Keratinocyte (primary cell): ENCODE data around the gene AGAP1. TPM values are rescaled to one million over a fixed set of nuclear protein-coding genes. Genes with fewer than 3 reads are reported as not detected.

ENCODE experiments used
- DNase-seq: peaks from one replicate; pipeline ENCODE4 v3.0.0-alpha.2; 2011; ENCODE audit warnings: low read depth, missing footprints, low spot score
- FAIRE-seq: peaks from 2 replicates; lab custom pipeline; 2011; peaks lifted over from hg19 to GRCh38; lab: Jason Lieb, UNC
- H2AFZ ChIP-seq: 2 replicates; pipeline ENCODE4 v1.6.0; 2012; ENCODE audit warnings: low read length, control low read depth, inconsistent platforms; ENCODE audit not compliant: control insufficient read depth
- H3K27ac ChIP-seq: 2 replicates; pipeline ENCODE4 v1.5.1; 2011; ENCODE audit warnings: low read length; ENCODE audit not compliant: control insufficient read depth, insufficient read depth
- H3K27me3 ChIP-seq: 3 replicates; pipeline ENCODE4 v1.6.0; 2011; ENCODE audit warnings: low read length; ENCODE audit not compliant: control insufficient read depth, insufficient read depth; ENCODE audit errors: extremely low read depth
- H3K36me3 ChIP-seq, 2 experiments: 2 replicates in 1 of 2; 3 replicates in 1 of 2; pipeline ENCODE4 v1.5.1; 2011; ENCODE audit warnings: low read length in 2 of 2, mild to moderate bottlenecking in 1 of 2; ENCODE audit not compliant: control insufficient read depth in 2 of 2, insufficient read depth in 2 of 2; ENCODE audit errors: extremely low read depth in 1 of 2
- H3K4me1 ChIP-seq: 3 replicates; pipeline ENCODE4 v1.5.1; 2011; ENCODE audit warnings: low read length; ENCODE audit not compliant: control insufficient read depth, insufficient read depth; ENCODE audit errors: extremely low read depth
- H3K4me2 ChIP-seq: 3 replicates; pipeline ENCODE4 v1.6.0; 2011; ENCODE audit warnings: low read depth, low read length; ENCODE audit not compliant: control insufficient read depth, insufficient read depth; ENCODE audit errors: extremely low read depth
- H3K4me3 ChIP-seq, 3 experiments: fragments of 200-600 bp in 1 of 3; sonication (generic) in 1 of 3; 2 replicates in 2 of 3; 3 replicates in 1 of 3; pipeline ENCODE4 v1.5.1; 2011 to 2016; ENCODE audit warnings: low read length in 3 of 3, mild to moderate bottlenecking in 3 of 3, control low read depth in 2 of 3, inconsistent platforms in 1 of 3, low read depth in 1 of 3, mixed read lengths in 1 of 3, mixed run types in 1 of 3, moderate library complexity in 1 of 3; ENCODE audit not compliant: control insufficient read depth in 2 of 3, insufficient read depth in 2 of 3; ENCODE audit errors: extremely low read depth in 1 of 3
- H3K79me2 ChIP-seq: 2 replicates; pipeline ENCODE4 v1.6.0; 2012; ENCODE audit warnings: low read length; ENCODE audit not compliant: control insufficient read depth, insufficient read depth
- H3K9ac ChIP-seq: 3 replicates; pipeline ENCODE4 v1.6.0; 2011; ENCODE audit warnings: low read length; ENCODE audit not compliant: control insufficient read depth, insufficient read depth; ENCODE audit errors: extremely low read depth
- H3K9me1 ChIP-seq: 3 replicates; pipeline ENCODE4 v1.6.0; 2011; ENCODE audit warnings: low read length; ENCODE audit not compliant: control insufficient read depth, insufficient read depth; ENCODE audit errors: extremely low read depth
- H3K9me3 ChIP-seq: 2 replicates; pipeline ENCODE4 v1.5.1; 2012; ENCODE audit warnings: low read depth, low read length; ENCODE audit not compliant: control insufficient read depth
- H4K20me1 ChIP-seq: 3 replicates; pipeline ENCODE4 v1.6.0; 2011; ENCODE audit warnings: low read length; ENCODE audit not compliant: control insufficient read depth, insufficient read depth; ENCODE audit errors: extremely low read depth
- CTCF ChIP-seq, 3 experiments: IDR thresholded peaks in 1 of 3; conservative IDR thresholded peaks in 1 of 3; optimal IDR thresholded peaks in 1 of 3; 2 replicates in 2 of 3; 3 replicates in 1 of 3; pipeline versions ENCODE3 to v1.5.1; 2011; ENCODE audit warnings: low read length in 3 of 3, mild to moderate bottlenecking in 3 of 3, moderate library complexity in 2 of 3, control low read depth in 1 of 3, inconsistent platforms in 1 of 3; ENCODE audit not compliant: insufficient read depth in 2 of 3; ENCODE audit errors: extremely low read depth in 1 of 3
- EZH2 ChIP-seq: IDR thresholded peaks from one replicate; pipeline ENCODE4 v1.6.1; 2012; ENCODE audit warnings: inconsistent platforms, mild to moderate bottlenecking, low read length, moderate library complexity
- dilution Hi-C: fragments of 300-500 bp; cut with MboI; formaldehyde crosslinking; loops from one replicate; pipeline ENCODE4 v1.7.0; 2020; ENCODE audit warnings: low sequenced_read_pairs; ENCODE audit not compliant: extremely low pct_ligation_motif_present
- polyA plus RNA-seq, 5 experiments: library from polyadenylated mRNA; depleted of rRNA in 3 of 5; stranded (reverse) in 3 of 5; stranded (forward) in 1 of 5; unstranded in 1 of 5; fragments of >200 nt; gene quantifications; 1 replicate in 1 of 5; 2 replicates in 3 of 5; 3 replicates in 1 of 5; pipeline versions ENCODE4 v1.2.1 to v1.2.3, GENCODE V29; 2011 to 2012; ENCODE audit warnings: missing spikeins in 2 of 5, low read depth in 1 of 5, low replicate concordance in 1 of 5

Gene AGAP1
- polyA plus RNA-seq, 1 donor (not counting 4 experiments of a cell fraction or from before 2014, with no cell fraction given): 12.6 TPM

- no peaks in the 10 kb centered on the region for H3K36me3 ChIP-seq
- no peak for DNase-seq
- no peak for FAIRE-seq
- H3K9me3 ChIP-seq: no peaks in the 10 kb centered on the region
- no peak overlapping the region for H3K27ac ChIP-seq
- no peaks in the 10 kb centered on the region for H3K9me1 ChIP-seq
- TF ChIP-seq CTCF (optimal IDR thresholded peaks at IDR 0.05 in 1 of 3, IDR thresholded peaks at IDR 0.05 in 1 of 3, conservative IDR thresholded peaks at IDR 0.05 in 1 of 3; ENCODE audit: extremely low read depth in 1 of 3, insufficient read depth in 2 of 3, low read length in 3 of 3): no peak
- TF ChIP-seq EZH2: no peak
- no peaks in the 10 kb centered on the region for H3K27me3 ChIP-seq
- peaks cover under 1% of the 10 kb centered on the region for H3K4me1 ChIP-seq
- no peaks in the 10 kb centered on the region for H3K79me2 ChIP-seq
- dilution Hi-C loops: no loop called here
- H3K4me3 ChIP-seq: no peak overlapping the region
- H4K20me1 ChIP-seq: no peaks in the 10 kb centered on the region
- H3K9ac ChIP-seq: no peak overlapping the region
- H2AFZ ChIP-seq: no peak overlapping the region
- no peak overlapping the region for H3K4me2 ChIP-seq
These were observed 593.2 kb downstream of the AGAP1 start for GRCh38 chr2:236086971-236087465.

GRCh38 chr2:236088368-236089057 lies 594.7 kb downstream of the AGAP1 start:
- Histone ChIP-seq H3K36me3 (no peaks in the 10 kb centered on the region), H2AFZ (no peak overlapping the region), H4K20me1 (no peaks in the 10 kb centered on the region), H3K4me2 (no peak overlapping the region), H3K27me3 (no peaks in the 10 kb centered on the region), H3K4me1 (no peaks in the 10 kb centered on the region), H3K27ac (no peak overlapping the region), H3K79me2 (no peaks in the 10 kb centered on the region), H3K9me3 (no peaks in the 10 kb centered on the region), H3K9me1 (no peaks in the 10 kb centered on the region), H3K4me3 (no peak overlapping the region), H3K9ac (no peak overlapping the region)
- peak; percentile 23 for FAIRE-seq
- DNase-seq: no peak
- dilution Hi-C loops: no loop called here
- TF ChIP-seq CTCF (optimal IDR thresholded peaks at IDR 0.05 in 1 of 3, IDR thresholded peaks at IDR 0.05 in 1 of 3, conservative IDR thresholded peaks at IDR 0.05 in 1 of 3; ENCODE audit: extremely low read depth in 1 of 3, insufficient read depth in 2 of 3, low read length in 3 of 3): no peak
- TF ChIP-seq EZH2: no peak
